ENCODE measurements around the gene C1QL4.

Gene C1QL4

DNA sequence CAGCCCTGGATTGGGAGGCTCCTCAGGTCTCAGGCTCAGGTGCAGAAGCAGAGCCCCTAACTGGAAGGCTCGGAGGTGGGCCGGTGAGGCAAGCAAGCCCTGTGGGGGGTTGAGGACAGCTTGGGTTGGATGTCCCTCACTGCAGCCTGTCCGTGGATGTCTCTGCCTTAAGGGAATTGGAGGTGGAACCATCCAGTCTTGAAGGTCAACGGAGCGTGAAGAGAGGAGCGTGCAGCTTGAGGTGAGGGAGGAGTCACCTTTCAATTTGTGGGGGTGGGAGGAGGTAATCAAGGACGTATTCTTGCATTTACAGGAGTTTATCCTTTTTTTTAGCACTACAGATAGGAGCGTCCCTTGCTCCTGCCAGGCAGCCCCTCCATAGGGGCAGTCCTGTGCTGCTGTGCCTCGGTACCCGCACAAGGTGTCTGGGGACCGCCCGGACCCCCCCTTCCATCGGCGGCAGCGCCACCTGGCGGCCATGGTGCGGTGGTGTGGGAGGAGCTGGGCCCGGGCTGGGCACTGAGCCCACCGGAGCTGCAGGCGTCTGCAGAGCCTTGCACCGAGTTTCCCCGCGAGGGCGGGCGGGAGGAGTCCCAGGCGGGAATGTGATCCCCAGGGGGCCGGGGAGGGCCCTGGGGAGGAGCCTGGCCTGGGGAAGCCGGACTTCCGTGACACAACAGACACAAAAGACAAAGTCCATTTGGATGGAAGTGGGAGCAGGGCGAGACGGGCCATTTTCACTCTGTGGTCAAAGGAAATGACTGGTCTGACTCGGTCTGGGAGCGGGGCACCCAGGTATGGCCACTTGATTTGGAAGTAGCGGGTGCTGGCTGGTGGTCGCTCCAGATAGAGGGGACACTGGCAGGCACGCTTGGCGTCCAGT is 10.6 kb upstream of the C1QL4 start:
- peak; percentile 89 for DNase-seq (ENCODE audit: low spot score)

DNA sequence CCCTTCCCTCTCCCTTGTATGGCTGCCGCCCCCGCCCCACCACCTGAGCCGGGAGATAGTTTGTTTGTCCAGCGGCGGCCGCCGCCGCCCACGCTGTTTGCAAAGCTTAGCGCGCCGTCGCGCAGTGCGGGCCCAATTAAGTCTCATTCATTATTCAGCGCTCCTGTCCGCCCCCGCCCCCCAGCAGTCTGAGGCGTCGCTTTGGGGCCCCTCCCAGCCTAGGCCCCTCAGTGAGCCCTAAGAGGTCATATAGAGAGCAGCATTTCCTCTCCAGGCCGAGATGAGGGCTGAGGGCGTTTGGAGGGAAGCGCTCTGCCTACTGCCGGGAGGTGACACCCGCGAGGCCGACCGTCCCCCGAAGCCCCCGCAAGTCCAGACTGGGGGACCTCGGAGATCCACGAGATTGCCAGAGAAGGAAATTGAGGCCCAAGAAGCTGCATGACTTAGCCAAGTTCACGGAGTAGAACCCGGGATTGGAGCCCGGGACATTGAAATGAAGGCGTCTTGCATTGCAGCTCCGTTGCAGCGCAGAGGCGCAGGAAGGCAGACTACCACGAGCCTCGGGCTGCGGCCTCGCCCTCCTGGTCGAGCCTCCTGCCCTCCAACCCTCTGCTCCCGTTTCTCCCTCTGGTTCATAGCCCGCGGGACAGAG is 9.8 kb upstream of the C1QL4 start, which contains the start of gene DNAJC22:
Gene DNAJC22 (plus strand): TSS at position 230 of the 652 bp plus-strand sequence. CDS start 1,985 bp downstream, outside the sequence.
- no peak for DNase-seq (ENCODE audit: low spot score)

DNA sequence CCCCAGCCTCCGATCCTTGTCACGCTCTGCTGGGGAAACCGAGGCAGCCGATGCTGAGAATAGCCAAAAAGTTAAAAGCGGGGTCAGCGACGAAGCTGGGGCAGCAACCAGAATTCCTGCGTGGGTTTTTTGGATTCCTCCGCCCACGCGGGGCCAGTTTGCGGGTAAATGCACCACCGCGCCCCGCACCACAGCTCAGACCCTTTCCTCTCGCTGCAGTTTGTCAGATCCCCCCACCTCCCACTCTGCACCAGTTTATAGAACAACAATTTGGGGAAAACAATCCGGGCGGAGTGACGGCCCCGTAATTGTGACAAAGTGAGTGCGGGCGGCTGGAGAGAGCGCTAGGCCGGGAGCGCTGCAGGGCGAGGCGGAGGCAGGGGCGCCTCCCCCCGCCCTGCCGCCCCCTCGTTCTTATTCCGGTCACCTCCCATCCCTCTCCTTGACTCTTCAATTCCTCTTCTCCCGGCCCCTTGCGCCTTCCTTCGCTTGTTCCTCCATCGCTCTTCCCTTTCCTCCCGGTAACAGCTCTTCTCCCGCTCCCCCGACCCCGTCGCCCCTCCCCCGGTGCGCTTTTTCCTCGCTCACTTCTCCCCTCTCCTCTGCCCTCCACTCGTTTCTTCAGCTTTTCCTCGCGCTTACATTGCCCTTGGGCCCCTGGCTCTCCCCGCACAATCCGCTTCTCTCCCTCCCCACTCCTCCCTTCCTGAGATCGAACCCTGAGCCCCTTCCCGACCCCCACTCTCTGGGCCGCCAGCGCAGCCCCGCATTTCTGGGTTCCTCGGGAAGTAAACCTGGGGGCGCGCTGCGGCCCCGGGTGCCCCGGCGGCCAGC is 9.1 kb upstream of the C1QL4 start:
- DNase-seq (ENCODE audit: low spot score): no peak

DNA sequence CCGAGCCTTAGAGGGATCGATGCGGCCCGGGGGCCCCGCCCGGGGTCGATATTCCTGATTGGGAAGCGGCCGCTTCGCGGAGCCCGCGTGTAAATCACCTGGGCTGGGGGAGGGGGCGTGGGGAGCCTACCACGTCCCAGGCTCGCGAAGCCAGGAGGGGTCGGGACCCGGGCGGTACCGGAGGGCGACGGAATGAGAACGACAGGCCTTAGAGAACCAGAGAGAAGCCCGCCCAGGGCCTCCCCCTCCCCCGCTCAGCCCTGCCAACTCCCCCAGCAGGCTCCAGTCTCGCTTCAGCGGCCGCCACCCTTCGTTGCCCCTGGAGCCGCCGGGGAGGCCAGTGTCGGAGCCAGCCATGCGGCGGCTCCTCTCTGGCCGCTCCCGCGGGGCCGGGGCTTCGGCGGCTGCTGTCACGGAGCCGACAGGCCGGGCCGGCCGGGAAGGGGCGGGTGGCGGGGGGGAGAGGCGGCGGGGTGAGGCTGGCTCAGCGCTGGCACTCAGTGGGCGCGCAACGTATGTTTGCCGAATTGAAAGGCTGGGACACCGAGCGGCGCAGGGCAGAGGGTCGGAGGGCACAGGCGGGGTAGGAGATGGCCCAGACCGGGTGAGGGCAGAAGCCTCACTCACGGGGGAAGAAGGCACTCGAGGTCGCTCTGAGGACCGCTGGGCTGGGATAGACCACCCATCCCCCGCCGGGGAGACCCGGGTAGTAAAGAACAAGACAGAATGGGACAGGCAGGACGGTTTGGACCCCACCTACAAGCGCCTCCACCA is 8.2 kb upstream of the C1QL4 start:
- no peak for DNase-seq (ENCODE audit: low spot score)

DNA sequence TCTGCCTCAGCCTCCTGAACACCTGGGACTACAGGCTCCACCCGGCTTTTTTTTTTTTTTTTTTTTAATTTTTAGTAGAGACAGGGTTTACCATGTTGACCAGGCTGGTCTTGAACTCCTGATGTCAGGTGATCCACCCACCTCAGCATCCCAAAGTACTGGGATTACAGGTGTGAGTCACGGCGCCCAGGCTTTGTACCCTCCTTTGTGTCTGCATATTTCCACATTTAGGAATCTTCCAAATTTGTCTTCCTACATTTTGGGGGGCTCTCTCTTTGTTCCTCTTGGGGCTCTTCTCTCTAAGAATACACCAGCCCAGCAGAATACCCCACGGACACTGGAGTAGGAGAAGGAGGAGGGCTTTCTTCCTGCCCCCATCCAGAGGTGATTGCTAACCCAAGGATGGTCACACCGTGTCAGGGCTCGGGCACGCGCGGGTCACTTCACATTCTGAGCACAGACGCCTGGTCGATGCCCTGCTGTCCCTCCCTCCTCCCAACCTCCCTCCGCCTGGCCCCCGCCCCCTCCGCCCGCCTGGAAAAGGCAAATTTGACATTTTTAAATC is 7.6 kb upstream of the C1QL4 start:
- no peak for DNase-seq (ENCODE audit: low spot score)

DNA sequence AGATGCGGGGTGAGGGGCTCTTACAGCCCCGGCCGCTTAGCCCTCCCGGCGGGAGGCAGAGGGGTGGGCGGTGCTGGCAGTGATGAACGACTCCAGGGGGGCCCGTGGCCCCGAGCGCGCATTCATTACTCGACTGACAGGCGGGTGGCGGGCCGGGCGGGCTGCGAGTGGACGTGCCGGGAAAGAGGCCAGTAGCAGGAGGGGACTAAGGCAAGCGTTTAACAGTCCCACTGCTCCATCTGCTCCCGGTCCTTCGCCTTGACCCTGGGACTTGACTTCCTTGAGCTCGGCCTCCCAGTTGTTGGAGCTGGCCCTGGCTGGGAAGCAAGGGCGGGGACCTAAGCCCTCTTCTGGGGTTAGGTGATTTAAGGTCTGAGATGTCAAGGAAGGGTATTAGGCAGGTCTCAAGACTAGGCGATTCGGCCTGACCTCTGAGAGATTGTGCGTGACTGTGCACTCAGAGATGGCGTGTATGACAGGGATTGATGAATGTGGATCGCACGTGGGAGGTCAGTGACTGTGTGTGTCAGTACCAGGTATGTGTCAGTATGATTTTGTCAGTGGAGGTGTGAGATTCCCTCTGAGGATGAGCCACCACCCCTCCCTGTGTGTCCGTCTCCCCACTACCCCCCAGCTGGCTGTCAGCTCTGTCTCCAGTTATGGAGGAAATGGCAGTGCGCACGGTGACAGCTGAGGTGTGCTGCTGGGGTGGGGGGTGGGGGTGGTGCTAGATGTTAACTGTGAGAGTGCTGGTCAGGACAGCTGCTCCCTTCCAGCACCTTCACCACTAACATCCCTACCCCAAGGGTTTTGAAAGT is 6.1 kb upstream of the C1QL4 start:
- no peak for DNase-seq (ENCODE audit: low spot score)

DNA sequence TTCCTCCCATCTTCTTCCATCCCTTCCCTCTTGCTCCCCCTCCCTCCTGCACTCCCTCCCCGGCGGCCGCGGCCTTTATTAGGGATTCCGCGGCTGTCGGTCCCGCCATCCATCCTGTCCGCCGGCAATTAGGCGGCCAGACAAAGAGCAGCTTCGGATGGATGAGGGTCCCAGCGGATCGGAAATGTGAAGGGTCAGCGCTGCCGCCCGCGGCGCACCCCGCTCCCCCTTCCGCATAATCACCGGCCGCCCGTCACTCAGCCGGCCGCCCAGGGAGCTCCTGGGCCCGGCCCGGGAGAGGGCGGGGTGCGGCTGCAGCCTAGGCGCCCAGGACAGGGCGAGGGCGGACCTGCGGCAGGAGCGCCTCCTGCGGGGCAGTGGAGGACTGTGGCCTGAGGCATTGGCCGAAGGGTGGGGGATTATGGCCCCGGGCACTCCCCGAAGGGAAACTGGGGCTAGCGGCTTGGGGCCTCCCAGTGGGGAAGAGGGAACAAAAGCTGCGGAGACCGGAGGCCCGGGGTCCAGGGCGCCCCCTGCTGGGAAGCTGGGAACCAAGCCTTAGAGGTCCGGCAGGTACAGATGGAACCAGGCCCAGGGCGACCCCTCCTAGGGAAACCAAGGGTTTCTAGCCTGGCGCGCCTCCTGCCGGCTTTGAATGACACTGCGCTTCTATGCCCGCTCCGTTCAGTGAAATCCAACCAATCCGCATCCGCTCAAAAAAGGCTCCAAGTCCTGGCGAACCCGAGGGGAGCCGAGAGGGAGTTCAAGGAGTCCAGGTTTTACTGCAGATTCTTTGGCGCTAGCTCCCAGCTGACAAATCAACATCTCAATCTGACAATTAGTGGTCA is 5.3 kb upstream of the C1QL4 start:
- peak; percentile 65 for DNase-seq (ENCODE audit: low spot score)

DNA sequence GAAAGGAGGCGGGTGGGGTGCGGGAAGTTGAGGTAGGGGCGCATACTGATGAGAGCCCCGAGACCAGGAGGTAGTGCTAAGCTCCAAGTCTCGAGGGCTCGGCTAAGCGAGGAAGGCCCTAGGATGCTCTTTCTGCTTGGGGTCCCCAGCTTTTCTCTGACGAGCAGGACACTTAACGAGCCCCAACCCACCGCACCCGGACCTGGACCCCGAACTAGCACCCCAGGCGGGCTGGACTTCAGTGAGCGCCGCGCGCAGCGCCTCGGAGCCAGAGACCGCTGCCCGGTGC is 4.7 kb upstream of the C1QL4 start:
- DNase-seq (ENCODE audit: low spot score): no peak

DNA sequence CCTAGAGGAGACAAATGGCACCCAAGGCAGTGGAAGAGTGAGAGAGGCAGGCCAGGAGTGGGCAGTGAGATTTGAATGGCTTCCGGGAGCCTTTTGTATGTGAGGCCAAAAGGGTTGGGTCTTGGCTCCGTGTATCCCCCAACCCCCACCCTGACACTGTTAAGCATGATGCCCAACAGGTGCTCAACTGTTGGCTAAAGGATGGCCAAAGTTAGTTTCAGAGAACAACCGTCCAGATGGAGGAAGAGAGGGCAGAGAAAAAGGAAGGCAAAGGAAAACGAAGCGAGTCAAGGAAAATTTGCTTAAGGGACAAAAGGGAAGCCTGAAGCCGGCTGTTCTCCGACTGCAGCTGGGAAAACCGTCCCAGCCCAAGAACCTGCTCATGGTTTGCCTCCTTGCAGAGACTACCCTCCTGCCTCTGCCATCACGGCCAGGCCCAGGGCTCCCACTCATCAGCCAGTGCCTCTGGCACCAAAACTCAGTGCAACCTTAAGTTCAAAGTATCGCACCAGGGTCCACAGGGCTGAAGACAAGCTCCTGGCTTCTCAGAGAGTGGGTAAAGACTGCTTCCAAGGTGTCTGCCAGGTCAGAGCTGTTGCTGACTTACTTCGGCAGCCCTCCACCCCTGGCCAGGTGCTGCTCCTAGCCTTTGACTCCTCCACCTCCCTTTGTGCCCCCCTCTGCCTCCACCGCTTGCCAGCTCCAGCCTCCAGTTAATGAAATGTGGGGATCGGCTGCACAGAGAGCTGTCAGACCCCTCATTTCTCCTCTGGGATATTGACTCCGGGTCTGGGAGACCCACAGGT is 4.2 kb upstream of the C1QL4 start:
- DNase-seq (ENCODE audit: low spot score): no peak

DNA sequence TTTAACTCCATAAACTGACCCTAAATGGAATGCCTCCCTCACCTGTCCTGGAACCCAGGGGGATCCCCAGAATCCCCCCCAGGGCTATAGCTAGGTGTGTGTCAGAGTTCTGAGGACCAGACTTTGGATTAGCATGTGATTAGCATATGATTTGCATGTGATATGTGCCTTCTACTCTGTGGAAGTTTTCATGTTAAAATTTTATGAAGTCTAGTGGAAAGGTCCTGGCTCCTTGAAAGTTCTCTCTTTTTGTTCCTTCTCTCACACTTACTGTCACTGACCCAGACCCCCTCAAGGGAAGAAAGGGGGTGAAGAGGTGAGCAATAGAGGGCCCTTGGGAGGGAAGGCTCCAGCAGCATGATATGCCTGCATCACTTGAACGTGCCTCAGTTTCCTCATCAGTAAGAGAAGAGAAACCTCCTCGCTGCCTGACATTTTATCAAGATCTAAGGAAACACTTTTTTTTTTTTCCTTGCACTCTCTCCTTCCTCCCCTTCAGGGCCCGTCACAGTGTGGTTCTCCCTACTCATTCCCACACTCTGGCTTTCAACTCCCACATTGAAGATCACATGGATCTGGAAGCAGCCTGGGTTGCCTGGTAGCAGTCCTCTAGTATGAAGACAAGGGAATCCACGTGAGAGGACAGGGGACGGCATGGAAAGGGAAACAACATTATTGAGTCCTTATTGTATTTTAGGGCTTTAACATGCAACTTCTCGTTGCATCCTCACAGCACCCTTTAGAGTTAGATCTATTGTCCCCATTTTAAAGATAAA is 3.3 kb upstream of the C1QL4 start:
- DNase-seq (ENCODE audit: low spot score): no peak

DNA sequence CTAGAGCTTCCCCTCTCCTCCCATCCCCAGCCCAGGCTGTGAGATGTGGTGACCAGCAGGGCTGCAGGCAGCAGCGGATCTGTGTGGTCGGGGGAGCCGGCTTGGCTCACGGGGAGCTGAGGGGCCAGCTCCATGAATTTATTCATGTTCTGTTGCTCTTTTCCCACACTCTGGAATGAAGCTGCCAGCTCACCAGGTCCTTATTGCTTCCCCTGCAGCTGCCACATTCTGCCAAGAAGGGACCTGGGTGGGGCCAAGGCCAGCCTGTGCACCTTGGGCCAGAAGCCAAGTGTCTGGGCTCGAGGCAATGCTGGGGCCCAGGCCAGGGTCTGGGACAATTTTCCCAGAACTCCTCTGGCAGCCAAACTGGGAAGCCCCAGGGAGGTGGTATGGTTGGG is 2.5 kb upstream of the C1QL4 start:
- no peak for DNase-seq (ENCODE audit: low spot score)

DNA sequence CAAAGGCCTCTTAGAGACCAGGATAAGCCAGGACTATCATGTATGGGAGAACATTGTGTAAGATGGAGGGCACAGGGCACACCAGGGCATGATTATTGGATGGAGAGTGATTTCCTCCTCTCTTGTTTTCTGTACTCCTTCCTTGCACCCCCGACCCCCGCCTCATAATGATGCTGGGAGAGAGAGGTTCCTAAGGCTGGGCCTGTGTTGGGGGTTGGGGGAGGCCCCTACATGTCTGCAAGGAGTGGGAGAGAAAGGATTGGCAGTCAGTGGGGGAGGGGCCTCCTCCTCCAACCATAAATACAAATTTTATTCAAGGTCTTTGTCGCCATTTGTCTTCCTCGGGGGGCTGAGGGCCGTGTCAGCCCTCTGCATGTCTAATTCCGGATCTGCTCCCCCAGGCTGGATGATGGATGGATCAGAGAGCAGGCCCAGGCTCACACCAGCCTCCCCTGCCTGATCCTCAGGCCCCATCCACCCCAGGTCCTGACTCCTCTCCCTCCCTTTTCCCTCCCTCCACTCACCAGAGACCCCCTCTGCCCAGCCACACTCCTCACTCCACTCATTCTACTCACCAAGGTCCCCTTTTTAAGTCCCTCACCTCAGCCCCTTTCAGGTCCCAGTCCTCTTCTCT is 2.0 kb upstream of the C1QL4 start:
- DNase-seq (ENCODE audit: low spot score): no peak

DNA sequence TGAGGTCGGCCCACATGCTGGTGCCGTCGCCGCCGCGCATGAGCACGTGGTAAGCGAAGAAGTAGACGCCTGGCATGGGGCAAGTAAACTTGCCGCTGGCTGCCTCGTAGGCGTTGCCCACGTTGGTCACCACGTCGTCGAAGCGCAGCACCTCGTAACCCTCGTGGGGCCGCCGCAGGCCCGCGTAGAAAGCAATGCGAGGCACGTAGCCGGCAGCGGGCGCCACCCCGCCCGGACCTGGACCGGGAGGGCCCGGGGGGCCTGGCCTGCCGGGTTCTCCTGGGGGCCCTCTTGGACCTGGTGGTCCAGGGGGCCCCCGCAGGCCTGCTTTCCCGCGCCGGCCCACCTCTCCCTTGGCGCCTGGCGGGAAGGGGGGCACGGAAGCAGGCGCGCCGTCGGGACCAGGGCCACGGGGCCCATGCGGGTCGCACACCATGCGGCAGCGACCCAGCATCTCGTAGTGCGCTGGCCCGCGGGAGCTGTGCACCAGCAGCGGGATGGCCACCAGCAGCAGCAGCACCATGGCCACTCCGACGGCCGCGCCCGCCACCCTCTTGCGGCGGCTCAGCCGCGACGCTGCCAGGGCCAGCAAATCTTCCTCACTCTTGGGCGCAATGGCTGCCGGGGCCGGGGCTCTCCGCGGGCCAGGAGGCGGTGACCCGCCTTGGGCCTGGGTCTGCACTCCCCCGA is 888 bp downstream of the C1QL4 start:
- no peak for DNase-seq (ENCODE audit: low spot score)

DNA sequence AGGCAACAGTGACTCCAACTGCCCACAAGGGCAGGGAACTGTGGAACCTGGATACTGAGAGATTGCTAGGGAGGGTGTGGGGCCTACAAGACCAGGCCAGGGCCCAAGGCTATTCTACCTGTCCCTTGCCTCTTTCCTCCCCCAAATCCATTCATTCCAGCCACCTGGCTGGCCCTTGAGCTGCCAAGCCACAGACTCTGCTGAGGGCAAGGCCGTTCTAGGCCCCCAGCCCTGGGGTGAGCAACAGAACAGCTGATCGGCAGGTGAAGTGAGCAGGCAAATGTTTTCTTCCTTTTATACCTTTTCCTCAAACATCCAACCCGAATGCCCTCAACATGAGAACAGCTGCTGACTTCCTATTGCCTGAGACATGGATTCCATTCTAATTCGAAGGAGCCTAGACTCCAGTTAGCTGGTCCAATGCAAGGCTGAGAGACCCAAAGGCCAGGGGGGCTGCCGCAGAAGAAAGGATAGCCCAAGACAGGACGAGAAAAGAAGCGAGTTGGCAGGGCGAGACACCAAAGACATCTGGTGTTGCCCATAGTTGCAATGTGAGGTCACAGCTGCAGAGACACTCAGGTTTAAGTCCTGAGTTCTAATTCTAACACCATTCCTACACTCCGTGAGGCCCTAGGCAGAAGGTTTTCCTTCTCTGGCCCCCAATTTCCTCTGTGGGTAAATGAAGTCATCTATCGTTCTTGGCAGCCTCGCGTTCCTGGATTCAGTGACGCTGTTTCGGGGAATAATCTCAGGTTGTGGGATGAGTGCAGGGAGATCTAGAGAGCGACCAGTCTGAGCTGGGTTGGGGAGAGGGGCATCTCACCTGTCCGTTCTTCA is 1.7 kb downstream of the C1QL4 start:
- DNase-seq (ENCODE audit: low spot score): no peak

DNA sequence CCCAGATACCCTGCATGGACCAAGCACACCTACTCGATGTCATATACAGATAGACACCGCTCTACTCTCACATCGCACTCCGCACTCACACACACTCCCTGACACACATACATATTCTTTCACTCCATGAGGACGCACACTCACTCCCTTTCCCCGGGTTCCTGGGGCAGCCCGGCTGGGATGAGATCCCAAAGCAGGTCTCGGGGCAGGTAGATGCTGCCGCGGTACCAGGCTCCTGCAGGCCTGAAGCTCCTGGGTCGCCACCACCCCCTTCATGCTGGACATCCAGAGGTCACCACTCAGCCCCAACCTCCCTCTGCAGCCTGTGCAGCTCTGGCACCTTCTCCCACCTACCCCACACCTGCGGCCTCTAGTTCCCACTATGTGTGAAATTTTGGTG is 2.3 kb downstream of the C1QL4 start:
- DNase-seq (ENCODE audit: low spot score): no peak

DNA sequence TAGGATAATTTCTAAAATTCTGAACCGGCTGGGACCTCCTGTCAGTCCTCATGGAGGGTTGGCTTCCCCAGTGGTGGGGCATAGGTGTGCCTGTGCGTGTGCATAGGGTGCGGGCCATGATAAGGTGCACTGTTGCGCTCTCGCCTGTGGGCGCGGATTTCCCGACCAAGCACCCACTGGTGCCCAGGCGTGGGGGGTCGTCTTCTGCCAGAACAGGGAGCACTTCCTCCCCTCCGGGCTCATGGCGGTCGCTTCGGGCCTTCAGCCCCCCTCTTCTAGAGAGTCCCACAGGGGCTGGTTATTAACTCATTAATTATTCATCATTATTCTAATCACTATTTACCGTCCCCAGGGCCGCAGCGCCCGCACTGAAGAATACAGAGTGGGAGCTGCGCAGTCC is 2.8 kb downstream of the C1QL4 start:
- DNase-seq (ENCODE audit: low spot score): no peak
